GM23248 (cell line): ENCODE data around the gene RNF227.

Source experiments
- EZH2 ChIP-seq: fragments of 200-600 bp; sonication (generic); IDR thresholded peaks from 2 replicates; pipeline ENCODE4 v1.6.1; 2018; ENCODE audit warnings: antibody characterized with exemption, mild to moderate bottlenecking; ENCODE audit not compliant: insufficient read depth, poor library complexity, severe bottlenecking
- EZH2phosphoT487 ChIP-seq: fragments of 200-600 bp; sonication (generic); IDR thresholded peaks from 2 replicates; pipeline ENCODE4 v1.6.1; 2018; ENCODE audit warnings: antibody characterized with exemption, moderate library complexity, mild to moderate bottlenecking, low read depth; ENCODE audit not compliant: insufficient read depth

DNA sequence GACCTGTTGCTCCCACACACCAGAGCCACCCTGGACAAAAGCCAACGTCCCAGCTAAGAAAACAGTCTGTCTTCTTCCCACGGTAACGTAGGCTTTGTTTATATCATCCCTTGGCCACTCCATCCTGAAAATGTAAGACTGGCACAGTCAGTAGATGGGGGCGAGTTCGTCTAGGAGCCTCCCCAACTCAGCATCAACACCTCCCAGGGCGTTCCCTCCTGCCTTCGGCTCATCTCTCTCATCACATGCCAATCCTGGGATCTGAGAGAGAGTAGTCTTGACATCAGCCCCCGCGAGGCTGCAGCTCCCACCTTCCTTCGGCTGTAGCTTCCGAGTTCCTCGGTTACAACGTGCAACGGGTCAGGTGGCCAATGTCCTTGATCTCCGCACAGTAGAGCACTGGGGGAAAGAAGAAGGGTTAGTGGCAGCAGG lies 894 bp downstream of the RNF227 start:
- TF ChIP-seq EZH2 = no peak
- TF ChIP-seq EZH2phosphoT487 = no peak
